AG04450 (cell line): ENCODE data around the gene ARMC5. TPM values are rescaled to one million over a fixed set of nuclear protein-coding genes. Genes with fewer than 3 reads are reported as not detected.

ENCODE experiments used
- CTCF ChIA-PET: fragments of 300-600, 350-600 bp; formaldehyde crosslinking; extraction: SDS; loops from one replicate; lab custom pipeline; 2022; ENCODE audit warnings: antibody characterized with exemption, inconsistent platforms; lab: Charles Lee
- POLR2A ChIA-PET: fragments of 350-600 bp; formaldehyde crosslinking; extraction: SDS; loops from one replicate; lab custom pipeline; 2021; ENCODE audit warnings: antibody characterized with exemption, inconsistent platforms; lab: Yijun Ruan, JAX
- DNase-seq: peaks from one replicate; pipeline ENCODE4 v3.0.0-alpha.2; 2011; ENCODE audit warnings: low read depth, low spot score
- H3K27ac ChIP-seq: one replicate; pipeline ENCODE4 v1.5.1; 2012; ENCODE audit warnings: low read depth, low read length, control low read depth
- H3K27me3 ChIP-seq: one replicate; pipeline ENCODE4 v1.6.0; 2012; ENCODE audit warnings: low read length; ENCODE audit not compliant: control insufficient read depth, insufficient read depth
- H3K4me3 ChIP-seq: 2 replicates; pipeline ENCODE4 v1.5.1; 2011; ENCODE audit warnings: mild to moderate bottlenecking, low read depth, low read length, control low read depth
- H3K9me3 ChIP-seq: 2 replicates; pipeline ENCODE4 v1.5.1; 2012; ENCODE audit warnings: low read length; ENCODE audit not compliant: control insufficient read depth, insufficient read depth
- polyA plus RNA-seq: library from polyadenylated mRNA; depleted of rRNA; stranded (reverse); fragments of >200 nt; gene quantifications from 2 replicates; pipeline ENCODE4 v1.2.3, GENCODE V29; 2011; rRNA removed
- TF ChIP-seq, protein P1 (sequence below): IDR thresholded peaks from 2 replicates; pipeline ENCODE4 v1.5.1; 2011; ENCODE audit warnings: low read depth, low read length, control low read depth, inconsistent platforms

Gene ARMC5
- polyA plus RNA-seq, 1 experiment = 2.9 TPM

DNA sequence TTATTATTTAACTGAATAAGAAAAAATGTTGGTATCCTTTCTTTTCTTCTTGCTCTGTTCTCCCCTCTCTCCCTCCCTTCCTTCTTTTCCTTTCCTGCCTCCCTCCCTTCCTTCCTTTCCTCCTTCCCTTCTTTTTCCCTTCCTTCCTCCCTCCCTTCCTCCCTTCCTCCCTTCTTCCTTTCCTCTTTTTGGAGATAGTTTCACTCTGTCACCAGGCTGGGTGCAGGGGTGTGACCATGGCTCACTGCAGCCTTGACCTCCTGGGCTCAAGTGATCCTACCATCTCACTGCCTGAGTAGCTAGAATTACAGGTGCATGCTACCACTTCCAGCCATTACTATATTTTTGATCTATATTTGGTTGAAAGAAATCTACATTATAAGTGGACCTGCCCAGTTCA is 54.6 kb downstream of the ARMC5 start:
- POLR2A ChIA-PET = no interaction called here
- TF ChIP-seq, protein P1, sequence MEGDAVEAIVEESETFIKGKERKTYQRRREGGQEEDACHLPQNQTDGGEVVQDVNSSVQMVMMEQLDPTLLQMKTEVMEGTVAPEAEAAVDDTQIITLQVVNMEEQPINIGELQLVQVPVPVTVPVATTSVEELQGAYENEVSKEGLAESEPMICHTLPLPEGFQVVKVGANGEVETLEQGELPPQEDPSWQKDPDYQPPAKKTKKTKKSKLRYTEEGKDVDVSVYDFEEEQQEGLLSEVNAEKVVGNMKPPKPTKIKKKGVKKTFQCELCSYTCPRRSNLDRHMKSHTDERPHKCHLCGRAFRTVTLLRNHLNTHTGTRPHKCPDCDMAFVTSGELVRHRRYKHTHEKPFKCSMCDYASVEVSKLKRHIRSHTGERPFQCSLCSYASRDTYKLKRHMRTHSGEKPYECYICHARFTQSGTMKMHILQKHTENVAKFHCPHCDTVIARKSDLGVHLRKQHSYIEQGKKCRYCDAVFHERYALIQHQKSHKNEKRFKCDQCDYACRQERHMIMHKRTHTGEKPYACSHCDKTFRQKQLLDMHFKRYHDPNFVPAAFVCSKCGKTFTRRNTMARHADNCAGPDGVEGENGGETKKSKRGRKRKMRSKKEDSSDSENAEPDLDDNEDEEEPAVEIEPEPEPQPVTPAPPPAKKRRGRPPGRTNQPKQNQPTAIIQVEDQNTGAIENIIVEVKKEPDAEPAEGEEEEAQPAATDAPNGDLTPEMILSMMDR = no peak
- Histone ChIP-seq H3K27me3 (peaks cover 8% of the 10 kb centered on the region), H3K4me3 (no peak overlapping the region), H3K9me3 (peaks cover 5% of the 10 kb centered on the region), H3K27ac (no peak overlapping the region)
- no peak for DNase-seq
- CTCF ChIA-PET = no interaction called here

Other genes with a start within 250 kb of the ARMC5 start
- gene TRIM72, start 245.4 kb upstream of the ARMC5 start, polyA plus RNA-seq = not detected in 2 replicates
- not detected in 2 replicates for gene PYDC1, start 242.4 kb upstream of the ARMC5 start, polyA plus RNA-seq
- not detected in 2 replicates for gene ITGAM, start 199.5 kb upstream of the ARMC5 start, polyA plus RNA-seq
- gene ITGAX, start 104.3 kb upstream of the ARMC5 start, polyA plus RNA-seq = 0.15 and 0.17 TPM in 2 replicates
- gene ITGAD, start 66.2 kb upstream of the ARMC5 start, polyA plus RNA-seq = not detected in 2 replicates
- not detected in 2 replicates for gene COX6A2, start 31.1 kb upstream of the ARMC5 start, polyA plus RNA-seq
- gene ZNF843, start 16.7 kb upstream of the ARMC5 start, polyA plus RNA-seq = 0.63 and 0.67 TPM in 2 replicates
- gene TGFB1I1, start 12.7 kb downstream of the ARMC5 start, polyA plus RNA-seq = 42.4 and 63.4 TPM in 2 replicates
- gene SLC5A2, start 23.6 kb downstream of the ARMC5 start, polyA plus RNA-seq = not detected in 2 replicates
- 32.2 and 38.6 TPM in 2 replicates for gene RUSF1, start 48.9 kb downstream of the ARMC5 start, polyA plus RNA-seq
- gene AHSP, start 68.4 kb downstream of the ARMC5 start, polyA plus RNA-seq = not detected in 2 replicates